Stimulated activated naive CD8-positive, alpha-beta T cell treated with anti-CD3 and anti-CD28 coated beads, Interleukin-15, Interleukin-2, amounts not matched to agents 100 U/mL and 50 U/mL, for 24 hours (primary cell): ENCODE results near the gene PRPF18.

Source experiments
- ATAC-seq: fragments of 150-1000 bp; cut with Tn5 transposase; one replicate; pipeline ENCODE4 v1.10.0; 2021
- DNase-seq: peaks from one replicate; pipeline ENCODE4 v3.0.0; 2021

Gene PRPF18

DNA sequence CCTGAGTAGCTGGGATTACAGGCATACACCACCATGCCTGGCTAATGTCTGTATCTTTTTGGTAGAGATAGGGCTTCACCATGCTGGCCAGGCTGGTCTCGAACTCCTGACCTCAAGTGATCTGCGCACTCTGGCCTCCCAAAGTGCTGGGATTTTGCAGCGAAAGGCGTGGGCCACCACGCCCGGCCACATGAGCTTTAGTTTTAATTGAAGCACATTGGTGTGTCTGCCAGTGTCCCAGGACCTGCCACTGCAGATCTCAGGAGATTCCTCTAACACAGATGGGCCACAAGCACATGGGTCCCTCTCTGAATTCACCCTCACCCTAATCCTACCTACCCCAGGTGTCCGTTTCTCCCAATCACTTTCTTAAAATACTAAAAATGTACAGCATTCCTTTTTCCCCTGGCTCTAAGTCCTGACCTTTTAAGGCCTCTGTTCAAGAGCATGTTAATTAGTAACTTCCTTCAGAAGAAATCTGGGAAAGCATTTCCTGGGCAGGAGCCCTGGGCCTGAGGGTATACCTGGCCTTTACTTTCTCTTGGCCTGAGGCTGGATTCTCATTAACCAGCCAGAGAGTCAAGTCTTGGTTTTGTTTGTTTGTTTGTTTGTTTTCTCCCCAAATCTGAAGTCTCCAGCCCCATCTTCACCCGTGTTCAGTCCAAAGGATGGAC is 82.6 kb downstream of the PRPF18 start:
- ATAC-seq (no peak), DNase-seq (no peak)

DNA sequence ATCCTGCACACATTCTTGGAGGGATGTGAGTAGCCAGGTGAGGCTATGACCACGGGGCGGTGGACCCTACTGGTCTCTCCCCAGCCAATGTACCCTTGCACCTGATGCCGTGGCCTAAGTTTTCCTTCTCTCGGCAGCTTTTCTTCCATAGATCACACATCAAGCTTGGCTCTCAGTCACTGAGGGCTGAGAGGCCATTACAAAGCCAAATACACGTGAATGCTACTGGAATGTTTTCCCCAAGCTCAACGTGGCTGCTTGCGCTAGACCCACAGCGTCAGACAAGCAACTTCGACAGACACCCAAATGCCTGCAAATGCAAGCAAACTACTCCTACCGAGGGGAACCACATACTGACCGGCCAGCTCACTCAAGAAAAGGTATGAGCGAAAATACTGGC is 83.1 kb downstream of the PRPF18 start:
- ATAC-seq (no peak), DNase-seq (no peak)

DNA sequence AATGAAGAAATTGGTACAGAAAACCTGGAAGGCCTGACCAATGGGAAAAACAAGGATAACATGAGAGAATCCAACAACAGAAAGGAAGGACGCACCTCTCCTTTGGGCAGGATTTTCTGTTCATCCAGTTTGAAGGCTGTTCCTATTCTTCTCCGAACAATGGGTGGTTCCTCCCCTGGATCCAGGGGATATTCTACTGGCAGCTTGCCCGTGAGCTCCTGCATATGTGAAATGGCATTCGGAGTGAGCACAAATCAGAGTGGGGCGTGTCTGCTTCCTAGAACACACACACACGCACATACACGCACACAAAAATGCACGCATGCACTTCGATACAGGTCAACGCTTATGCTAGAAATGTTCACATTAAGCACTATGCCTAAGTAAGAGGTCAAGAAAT is 83.5 kb downstream of the PRPF18 start:
- no peak for ATAC-seq
- DNase-seq, result no peak

DNA sequence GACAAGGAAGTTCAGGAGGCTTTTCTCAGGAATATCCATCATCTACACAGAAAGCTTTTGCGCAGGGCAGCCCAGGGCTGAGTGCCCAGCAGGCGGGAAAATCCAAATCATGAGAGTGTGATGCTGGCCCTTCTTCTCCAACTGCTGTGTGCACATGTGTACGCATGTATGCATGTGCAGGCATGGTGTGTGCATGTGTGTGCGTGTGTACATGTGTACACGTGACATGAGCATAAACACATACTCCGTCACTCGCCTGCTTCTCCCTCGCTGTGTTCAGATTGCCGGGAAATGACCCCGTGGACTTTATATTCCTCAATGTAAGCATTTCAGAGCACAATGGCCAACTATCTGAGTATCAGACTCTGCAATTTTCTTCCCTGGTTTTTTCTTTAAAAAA is 85.1 kb downstream of the PRPF18 start:
- ATAC-seq (no peak), DNase-seq (no peak)

DNA sequence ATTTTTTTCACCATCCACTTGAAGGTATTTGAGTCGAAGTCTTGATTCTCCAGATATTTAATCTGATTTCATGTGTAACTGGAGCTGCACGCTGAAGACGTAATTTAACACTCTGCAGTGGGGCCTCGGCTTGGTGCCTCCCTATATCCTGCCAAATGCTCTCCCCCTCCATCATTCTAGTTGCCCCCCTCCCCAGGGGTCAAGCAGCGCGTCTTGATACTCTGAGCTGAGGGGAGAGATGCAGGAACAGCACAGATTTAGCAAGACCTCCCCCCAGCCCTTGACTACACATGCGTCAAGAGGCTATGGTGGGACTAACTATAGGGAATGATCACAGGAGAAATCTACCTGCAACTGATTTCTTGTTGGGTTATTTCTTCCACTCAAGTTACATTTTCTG is 85.8 kb downstream of the PRPF18 start:
- no peak for DNase-seq

DNA sequence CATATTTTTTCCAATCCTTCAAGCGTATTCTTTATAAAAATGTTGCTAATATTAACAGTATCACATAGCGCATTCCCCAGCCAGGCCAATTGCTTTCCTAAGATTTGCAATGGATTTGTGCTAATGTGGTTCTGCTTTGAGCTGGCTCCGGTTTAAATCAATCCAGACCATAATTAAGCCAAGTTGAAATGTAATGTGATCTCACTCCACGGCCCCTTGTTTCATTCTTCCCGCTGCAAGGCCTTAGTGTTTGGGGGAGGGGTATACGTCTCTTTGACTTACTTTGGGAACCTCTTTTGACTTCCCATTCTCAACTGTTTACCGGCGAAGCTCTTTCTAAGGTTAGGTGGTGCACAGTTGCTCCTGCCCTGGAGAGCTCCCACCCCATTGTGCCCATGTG is 86.4 kb downstream of the PRPF18 start:
- DNase-seq, result no peak
- ATAC-seq, result no peak

More for the DNA sequence above, 85.8 kb downstream of the PRPF18 start:
- no peak for ATAC-seq

DNA sequence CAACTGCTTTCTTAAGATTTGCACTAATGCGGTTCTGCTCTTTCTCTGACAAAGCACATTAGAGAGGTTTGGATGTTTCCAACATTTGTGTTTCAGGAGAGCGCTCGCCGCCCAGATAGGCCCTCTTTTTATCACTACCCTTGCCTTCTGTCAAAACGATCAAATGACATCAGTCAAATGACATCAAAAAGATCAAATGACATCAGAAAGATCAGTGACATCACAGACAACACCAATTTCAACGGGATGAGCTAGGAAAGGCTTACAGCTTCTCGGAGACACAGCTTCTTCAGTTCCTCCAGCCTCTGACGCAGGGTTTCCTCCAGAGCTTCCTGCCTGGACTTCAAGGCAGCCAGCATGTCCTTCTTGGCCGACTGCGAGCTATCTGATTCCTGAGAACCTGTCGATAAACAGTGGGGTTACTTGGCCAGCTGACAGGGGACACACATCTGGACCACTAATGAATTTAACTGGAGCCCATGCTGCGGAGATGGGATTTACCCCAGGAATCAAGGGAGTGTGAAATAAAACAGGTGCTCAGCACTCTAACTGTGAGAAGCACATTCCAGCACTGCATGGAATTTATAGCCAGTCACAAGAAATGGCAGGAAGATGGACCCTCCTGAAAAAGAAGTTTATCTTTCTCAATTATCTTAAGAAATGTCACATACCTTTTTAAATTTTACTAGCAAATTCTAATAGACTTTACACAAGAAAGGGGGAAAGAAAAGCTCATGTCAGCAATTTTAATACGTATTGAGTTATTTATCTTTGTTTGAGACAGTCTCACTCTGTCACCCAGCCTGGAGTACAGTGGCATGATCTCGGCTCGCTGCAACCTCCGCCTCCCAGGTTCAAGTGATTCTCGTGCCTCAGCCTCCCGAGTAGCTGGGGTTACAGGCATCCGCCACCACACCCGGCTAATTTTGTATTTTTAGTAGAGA is 88.2 kb downstream of the PRPF18 start:
- ATAC-seq, result no peak

DNA sequence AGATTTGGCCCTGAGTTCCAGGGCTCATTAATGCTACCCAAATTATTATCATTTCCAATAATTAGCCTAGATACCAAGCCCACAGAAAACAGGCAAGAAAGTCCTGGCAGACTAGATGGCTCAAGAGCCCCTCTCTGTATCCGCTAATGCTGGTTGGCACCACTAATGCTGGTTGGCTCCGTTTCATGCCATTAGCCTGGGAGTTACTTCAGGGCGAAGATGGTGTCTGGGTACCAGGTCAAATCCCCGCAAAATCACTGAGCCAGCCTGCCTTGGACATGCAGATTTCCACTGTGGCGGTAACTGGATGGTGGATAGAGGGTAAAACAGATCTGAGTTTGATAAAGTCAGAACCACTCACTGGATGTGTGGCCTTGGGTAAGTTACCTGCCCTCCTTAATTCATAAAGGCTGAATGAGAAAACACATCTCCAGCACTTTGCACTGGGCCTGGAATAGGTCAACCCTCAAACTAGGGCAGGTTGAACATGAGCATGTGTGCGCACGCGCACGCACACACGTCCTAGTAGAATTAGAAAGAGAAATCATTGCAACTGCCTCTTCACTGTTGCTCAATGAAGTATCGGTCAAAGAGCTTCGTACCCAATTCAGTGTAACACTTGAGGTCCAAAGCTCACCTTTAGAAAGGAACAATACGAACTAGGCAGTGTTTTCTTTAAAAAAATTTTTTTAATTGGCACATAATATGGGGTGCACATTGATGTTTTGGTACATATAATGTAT is 91.5 kb downstream of the PRPF18 start:
- no peak for DNase-seq
- ATAC-seq, result no peak

More for the DNA sequence above, 88.2 kb downstream of the PRPF18 start:
- no peak for DNase-seq
